GM18519 (cell line): ENCODE measurements around the gene ZNF569.
"Not testable (repeated sequence)": the region's sequence is repeated elsewhere in the genome, so short reads cannot be mapped to it uniquely, and the experiment has no call there.

ENCODE experiments used
- ATAC-seq: cut with Tn5 transposase; IDR thresholded peaks from one replicate; pipeline ENCODE4 v1.9.1; 2021; ENCODE audit warnings: mild to moderate bottlenecking, moderate library complexity; ENCODE audit not compliant: unreplicated experiment, low FRiP score

ZNF569 gene

DNA sequence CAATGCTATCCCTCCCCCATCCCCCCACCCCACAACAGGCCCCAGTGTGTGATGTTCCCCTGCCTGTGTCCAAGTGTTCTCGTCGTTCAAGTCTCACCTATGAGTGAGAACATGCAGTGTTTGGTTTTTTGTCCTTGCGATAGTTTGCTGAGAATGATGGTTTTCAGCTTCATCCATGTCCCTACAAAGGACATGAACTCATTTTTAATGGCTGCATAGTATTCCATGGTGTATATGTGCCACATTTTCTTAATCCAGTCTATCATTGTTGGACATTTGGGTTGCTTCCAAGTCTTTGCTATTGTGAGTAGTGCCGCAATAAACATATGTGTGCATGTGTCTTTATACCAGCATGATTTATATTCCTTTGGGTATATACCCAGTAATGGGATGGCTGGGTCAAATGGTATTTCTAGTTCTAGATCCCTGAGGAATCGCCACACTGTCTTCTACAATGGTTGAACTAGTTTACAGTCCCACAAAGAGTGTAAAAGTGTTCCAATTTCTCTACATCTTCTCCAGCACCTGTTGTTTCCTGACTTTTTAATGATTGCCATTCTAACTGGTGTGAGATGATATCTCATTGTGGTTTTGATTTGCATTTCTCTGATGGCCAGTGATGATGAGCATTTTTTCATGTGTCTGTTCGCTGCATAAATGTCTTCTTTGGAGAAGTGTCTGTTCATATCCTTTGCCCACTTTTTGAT, 61.0 kb downstream of the ZNF569 start:
- ATAC-seq: not testable (repeated sequence)

DNA sequence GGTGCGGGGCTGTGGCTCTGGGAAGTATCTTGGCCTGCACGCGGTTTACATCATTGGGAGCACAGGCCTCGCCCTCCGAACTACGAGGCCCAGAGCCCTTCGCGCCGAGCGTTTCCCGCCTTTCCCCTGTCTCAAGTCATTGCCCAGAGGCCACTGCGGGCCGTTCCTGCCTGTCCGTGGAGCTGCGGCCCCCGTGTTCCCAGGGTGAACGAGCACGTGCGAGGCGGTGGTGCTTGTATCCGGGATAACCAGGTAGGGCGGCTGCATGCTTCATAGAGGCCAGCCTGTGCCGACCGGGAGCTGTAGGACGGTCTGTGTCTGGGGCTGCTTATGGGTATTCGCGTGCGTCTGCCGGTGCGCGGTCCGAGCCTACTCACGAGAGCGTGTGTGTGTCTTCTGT, 63.8 kb downstream of the ZNF569 start:
- ATAC-seq: no peak

- no peak for ATAC-seq
These were observed 66.2 kb downstream of the ZNF569 start for GRCh38 chr19:37401078-37401477.

GRCh38 chr19:37391399-37391798, 75.8 kb downstream of the ZNF569 start:
- not testable (repeated sequence) for ATAC-seq

DNA sequence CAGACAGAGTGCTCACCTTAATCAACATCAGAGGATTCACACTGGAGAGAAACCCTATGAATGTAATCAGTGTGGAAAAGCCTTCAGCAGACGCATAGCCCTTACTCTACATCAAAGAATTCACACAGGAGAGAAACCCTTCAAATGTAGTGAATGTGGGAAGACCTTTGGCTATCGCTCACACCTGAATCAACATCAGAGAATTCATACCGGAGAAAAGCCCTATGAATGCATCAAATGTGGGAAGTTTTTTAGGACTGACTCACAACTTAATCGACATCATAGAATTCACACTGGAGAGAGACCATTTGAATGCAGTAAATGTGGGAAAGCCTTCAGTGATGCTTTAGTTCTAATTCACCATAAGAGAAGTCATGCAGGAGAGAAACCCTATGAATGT, 78.0 kb downstream of the ZNF569 start:
- ATAC-seq: no peak

GRCh38 chr19:37370880-37371661, 96.2 kb downstream of the ZNF569 start, which contains the start of gene ZNF527:
TSS of gene ZNF527 (plus strand) at chr19:37371099. CDS start at chr19:37374199, 3,100 bp downstream.
- peak; percentile 89 for ATAC-seq

DNA sequence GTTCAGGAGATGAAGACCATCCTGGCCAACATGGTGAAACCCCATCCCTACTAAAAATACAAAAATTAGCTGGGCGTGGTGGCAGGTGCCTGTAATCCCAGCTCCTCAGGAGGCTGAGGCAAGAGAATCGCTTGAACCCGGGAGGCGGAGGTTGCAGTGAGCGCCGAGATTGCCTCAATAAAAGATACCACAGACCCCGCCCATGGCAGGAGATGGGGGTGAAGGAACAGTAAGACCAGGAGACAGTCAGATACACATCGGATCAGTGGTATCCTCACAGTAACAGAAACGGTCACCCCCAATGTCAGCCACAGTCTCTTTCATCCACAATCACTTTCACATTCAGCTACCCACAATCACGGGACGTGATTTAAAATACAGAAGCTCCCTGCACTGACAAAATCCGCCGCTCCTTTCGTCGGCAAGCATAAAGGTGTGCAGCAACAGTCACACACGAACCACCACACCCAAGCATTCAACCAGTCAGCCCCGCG, 96.8 kb downstream of the ZNF569 start:
- ATAC-seq: peak; percentile 7

GRCh38 chr19:37362733-37363132, 104.5 kb downstream of the ZNF569 start:
- no peak for ATAC-seq

DNA sequence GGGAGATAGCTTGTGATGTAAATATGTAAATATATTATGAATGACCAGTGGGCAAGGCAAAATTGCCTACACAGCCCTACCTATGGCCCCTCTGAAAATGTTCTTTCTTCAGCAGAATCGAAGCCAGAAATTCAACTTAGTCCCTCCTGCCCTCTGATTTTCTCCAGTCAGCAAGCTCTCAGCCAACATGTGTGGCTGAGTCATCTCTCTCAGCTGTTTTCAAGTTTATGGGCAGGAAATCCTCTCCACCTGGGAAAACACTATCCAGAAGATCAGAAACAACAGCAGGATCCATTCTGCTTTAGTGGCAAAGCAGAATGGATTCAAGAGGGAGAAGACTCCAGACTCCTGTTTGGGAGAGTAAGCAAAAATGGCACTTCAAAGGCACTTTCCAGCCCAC, 105.2 kb downstream of the ZNF569 start:
- no peak for ATAC-seq
